Testis (tissue), 3 donors: ENCODE data around the gene CCDC134. TPM values are rescaled to one million over a fixed set of nuclear protein-coding genes. Genes with fewer than 3 reads are reported as not detected.

ENCODE experiments used
- DNase-seq: peaks from one replicate; pipeline ENCODE4 v3.0.0-alpha.2; 2019
- H3K27ac ChIP-seq, 2 donors: fragments of 200-600 bp; sonication (generic); one replicate each; pipeline ENCODE4 v1.5.1; 2019
- H3K27me3 ChIP-seq: fragments of 200-600 bp; sonication (generic); one replicate; pipeline ENCODE4 v1.5.1; 2019
- H3K36me3 ChIP-seq: fragments of 200-600 bp; sonication (generic); one replicate; pipeline ENCODE4 v1.5.1; 2017; ENCODE audit warnings: low read depth; ENCODE audit errors: missing control alignments
- H3K4me1 ChIP-seq: fragments of 200-600 bp; sonication (generic); one replicate; pipeline ENCODE4 v1.5.1; 2019
- H3K4me3 ChIP-seq, 2 donors: fragments of 200-600 bp; sonication (generic); one replicate each; pipeline ENCODE4 v1.5.1; 2017 to 2019
- H3K9me3 ChIP-seq: fragments of 200-600 bp; sonication (generic); one replicate; pipeline ENCODE4 v1.5.1; 2017
- CTCF ChIP-seq, 3 experiments: fragments of 450-650 bp in 2 of 3; fragments of 200-600 bp in 1 of 3; sonication (generic) in 1 of 3; IDR thresholded peaks; one replicate each; pipeline ENCODE4 v1.5.1; 2016 to 2019; ENCODE audit warnings: antibody characterized with exemption in 3 of 3, mild to moderate bottlenecking in 2 of 3, moderate library complexity in 1 of 3
- POLR2A ChIP-seq: fragments of 450-650 bp; IDR thresholded peaks from one replicate; pipeline ENCODE4 v1.6.1; 2017; ENCODE audit warnings: antibody characterized with exemption, mild to moderate bottlenecking, moderate library complexity
- WGBS, 2 donors: methylation state at CpG; one replicate each; pipeline ENCODE4 v1.1.5; 2018; 5-methylcytosine and 5-hydroxymethylcytosine counted together
- intact Hi-C: fragments of 100-400 bp; cut with DNase I; formaldehyde crosslinking; loops from one replicate; pipeline ENCODE4 v1.15.1; 2023; ENCODE audit warnings: low total_unique reads
- polyA plus RNA-seq: library from polyadenylated mRNA; stranded (reverse); fragments of 350-450 nt; fragmentation: Illumina TruSeq; extraction: RNeasy Lipid Tissue Mini Kit (QIAGEN cat#74804); gene quantifications from one replicate; pipeline ENCODE4 v1.2.3, GENCODE V29; 2014; ENCODE audit warnings: low read depth, low replicate concordance; ENCODE audit not compliant: insufficient read depth
- total RNA-seq, 2 donors: library from RNA; depleted of rRNA; stranded (reverse); fragments of >200 nt; gene quantifications; one replicate each; pipeline ENCODE4 v1.2.3, GENCODE V29; 2016

CCDC134 gene
- total and polyA plus RNA-seq, 3 donors from 2014 or later: 12.8 to 20.8 (median 15.6) TPM

- H3K27ac ChIP-seq: no peak overlapping the region
- WGBS, 2 donors: 43 to 48% methylated on average over 6 of the region's 6 CpGs
- H3K27me3 ChIP-seq: no peaks in the 10 kb centered on the region
- TF ChIP-seq CTCF (IDR thresholded peaks at IDR 0.05) (no peak), POLR2A (no peak)
- no peaks in the 10 kb centered on the region for H3K9me3 ChIP-seq
- H3K4me1 ChIP-seq: peaks cover 22% of the 10 kb centered on the region
- no peak overlapping the region for H3K4me3 ChIP-seq
- DNase-seq: no peak
- intact Hi-C loops: loop anchor here (5.0 kb wide), 1 partner anchor 119 kb away; no protein-coding TSS in a partner anchor
- no peaks in the 10 kb centered on the region for H3K36me3 ChIP-seq
Observed at GRCh38 chr22:41823797-41824196, 23.3 kb downstream of the CCDC134 start.

GRCh38 chr22:41825376-41825775 lies 24.9 kb downstream of the CCDC134 start:
- H3K36me3 ChIP-seq: no peaks in the 10 kb centered on the region
- intact Hi-C loops: no loop called here
- H3K27me3 ChIP-seq: no peaks in the 10 kb centered on the region
- no peak for DNase-seq
- no peaks in the 10 kb centered on the region for H3K9me3 ChIP-seq
- H3K27ac ChIP-seq: peak overlapping the region in 1 of 2 donors; percentile 15
- WGBS, 2 donors: 58 to 60% methylated on average over 7 of the region's 7 CpGs
- TF ChIP-seq CTCF (IDR thresholded peaks at IDR 0.05): no peak
- H3K4me3 ChIP-seq: no peak overlapping the region
- H3K4me1 ChIP-seq: peaks cover 22% of the 10 kb centered on the region

GRCh38 chr22:41826021-41826420 lies 25.5 kb downstream of the CCDC134 start:
- H3K36me3 ChIP-seq: no peaks in the 10 kb centered on the region
- no peak for TF ChIP-seq POLR2A
- no peak for DNase-seq
- intact Hi-C loops: no loop called here
- H3K27ac ChIP-seq: peak overlapping the region in 1 of 2 donors; percentile 15
- 87% methylated on average over 3 of the region's 3 CpGs; no CpG with 5 or more reads in 1 of the 2 donors for WGBS, 2 donors
- no peaks in the 10 kb centered on the region for H3K9me3 ChIP-seq
- no peak overlapping the region for H3K4me3 ChIP-seq
- H3K27me3 ChIP-seq: no peaks in the 10 kb centered on the region
- H3K4me1 ChIP-seq: peaks cover 22% of the 10 kb centered on the region

- intact Hi-C loops: no loop called here
- Histone ChIP-seq H3K27me3 (no peaks in the 10 kb centered on the region), H3K36me3 (no peaks in the 10 kb centered on the region), H3K4me3 (no peak overlapping the region), H3K4me1 (peaks cover 22% of the 10 kb centered on the region), H3K27ac (no peak overlapping the region), H3K9me3 (no peaks in the 10 kb centered on the region)
- no peak for DNase-seq
- TF ChIP-seq POLR2A (no peak), CTCF (IDR thresholded peaks at IDR 0.05) (no peak)
- 54 to 66% methylated on average over 9 to 11 of the region's 11 CpGs for WGBS, 2 donors
Observed at GRCh38 chr22:41826430-41827383, 26.2 kb downstream of the CCDC134 start.

- Histone ChIP-seq H3K27me3 (no peaks in the 10 kb centered on the region), H3K4me3 (no peak overlapping the region), H3K4me1 (peaks cover 22% of the 10 kb centered on the region), H3K9me3 (no peaks in the 10 kb centered on the region), H3K36me3 (no peaks in the 10 kb centered on the region), H3K27ac (no peak overlapping the region)
- DNase-seq: no peak
- 80 to 85% methylated on average over 6 of the region's 6 CpGs for WGBS, 2 donors
- TF ChIP-seq CTCF (IDR thresholded peaks at IDR 0.05) (no peak), POLR2A (no peak)
- intact Hi-C loops: no loop called here
Observed at GRCh38 chr22:41827671-41828070, 27.2 kb downstream of the CCDC134 start.
